HG03045 (cell line): ENCODE measurements around the gene OTOG.
A peak's percentile ranks its signal among the peaks of the same experiment; 100 is the strongest.

ENCODE experiments used
- ATAC-seq: cut with Tn5 transposase; IDR thresholded peaks from one replicate; pipeline ENCODE4 v1.9.1; 2021; ENCODE audit warnings: mild to moderate bottlenecking, moderate library complexity; ENCODE audit not compliant: unreplicated experiment

The OTOG gene

GRCh38 chr11:17516551-17517150, 30.4 kb upstream of the OTOG start:
- no peak for ATAC-seq

GRCh38 chr11:17517186-17517585, 29.9 kb upstream of the OTOG start:
- no peak for ATAC-seq

- ATAC-seq, result no peak
Measured at GRCh38 chr11:17518366-17518765, 28.7 kb upstream of the OTOG start.

- no peak for ATAC-seq
Measured at GRCh38 chr11:17519061-17519885, 27.8 kb upstream of the OTOG start.

GRCh38 chr11:17521106-17521900, 25.8 kb upstream of the OTOG start:
- ATAC-seq, result no peak

GRCh38 chr11:17522655-17523054, 24.4 kb upstream of the OTOG start:
- no peak for ATAC-seq

GRCh38 chr11:17524221-17524620, 22.8 kb upstream of the OTOG start:
- no peak for ATAC-seq

GRCh38 chr11:17525570-17525969, 21.5 kb upstream of the OTOG start:
- ATAC-seq, result no peak

DNA sequence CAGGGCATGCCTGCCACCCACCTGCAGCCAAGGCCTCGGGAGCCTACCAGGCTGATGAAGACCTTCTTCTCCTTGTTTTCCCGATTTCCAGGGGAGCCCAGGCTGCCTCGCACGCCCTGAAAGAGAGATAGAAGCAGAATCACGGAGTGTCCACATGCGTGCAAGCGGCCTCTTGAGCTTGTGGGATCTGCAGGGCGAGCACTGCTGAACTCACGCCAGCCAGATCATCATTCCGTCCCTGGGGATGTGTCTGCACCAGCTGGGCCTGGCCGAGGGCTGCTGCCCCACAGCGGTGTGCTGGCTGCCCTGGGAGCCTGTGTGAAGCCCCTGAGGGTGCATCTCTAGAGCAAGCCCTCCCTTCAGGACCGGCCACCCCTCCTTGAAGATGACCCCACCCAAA, 20.7 kb upstream of the OTOG start:
- no peak for ATAC-seq

DNA sequence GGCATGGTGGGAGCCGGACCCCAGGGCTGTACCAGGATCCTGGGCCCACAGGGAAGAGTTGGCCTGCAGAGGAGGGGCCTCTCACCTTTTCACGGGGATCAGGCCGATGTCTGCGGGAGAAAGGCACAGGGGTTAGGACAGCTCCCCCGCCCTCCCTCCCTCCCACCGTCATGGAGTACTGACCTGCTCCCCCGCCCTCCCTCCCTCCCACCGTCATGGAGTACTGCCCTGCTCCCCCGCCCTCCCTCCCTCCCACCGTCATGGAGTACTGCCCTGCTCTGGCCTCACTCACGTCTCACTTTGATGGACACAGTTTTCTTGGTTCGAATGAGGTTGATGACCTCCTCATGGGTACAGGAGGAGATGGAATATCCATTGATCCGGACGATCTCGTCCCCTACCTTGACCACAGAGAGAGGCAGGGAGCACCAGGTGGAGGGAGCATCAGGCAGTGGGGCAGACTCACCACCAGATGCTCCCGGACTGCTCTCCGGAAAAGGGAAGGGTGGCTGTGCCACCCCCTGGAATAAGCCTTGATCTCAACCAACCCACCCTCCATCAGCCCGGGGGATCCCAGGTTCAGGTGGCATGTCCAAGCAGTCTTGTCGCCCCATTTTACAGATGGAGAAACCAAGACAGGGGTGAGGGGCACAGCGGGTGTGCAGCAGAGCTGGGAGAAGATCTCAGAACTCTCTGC, 20.0 kb upstream of the OTOG start:
- no peak for ATAC-seq

GRCh38 chr11:17527628-17527995, 19.4 kb upstream of the OTOG start:
- no peak for ATAC-seq

DNA sequence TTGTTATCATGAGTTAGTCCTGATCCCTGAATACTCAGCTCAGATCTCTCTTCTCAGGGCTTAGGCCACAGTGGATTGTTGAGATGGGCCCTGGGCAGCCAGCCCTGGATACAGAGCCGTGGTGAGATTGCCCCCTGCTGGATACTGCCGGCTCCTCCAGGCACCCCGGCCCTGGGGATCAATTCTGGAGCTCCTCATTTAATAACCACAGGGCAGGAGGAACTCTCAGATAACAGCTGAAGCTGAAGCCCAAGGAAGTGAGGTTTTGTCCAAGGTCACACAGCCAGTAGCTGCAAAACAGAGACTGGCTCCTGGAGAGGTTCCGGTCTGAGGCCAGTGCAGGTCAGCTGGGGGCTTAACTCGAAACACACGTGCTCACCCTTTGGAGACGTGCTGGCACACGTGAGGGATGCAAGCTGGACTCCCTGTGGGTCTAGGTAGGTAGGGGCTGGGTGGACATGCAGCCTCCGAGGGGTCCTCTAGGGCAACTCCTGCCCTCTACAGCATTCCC, 18.8 kb upstream of the OTOG start:
- peak; percentile 68 for ATAC-seq

GRCh38 chr11:17528906-17529843, 17.9 kb upstream of the OTOG start:
- no peak for ATAC-seq

GRCh38 chr11:17529844-17530185, 17.2 kb upstream of the OTOG start:
- no peak for ATAC-seq

DNA sequence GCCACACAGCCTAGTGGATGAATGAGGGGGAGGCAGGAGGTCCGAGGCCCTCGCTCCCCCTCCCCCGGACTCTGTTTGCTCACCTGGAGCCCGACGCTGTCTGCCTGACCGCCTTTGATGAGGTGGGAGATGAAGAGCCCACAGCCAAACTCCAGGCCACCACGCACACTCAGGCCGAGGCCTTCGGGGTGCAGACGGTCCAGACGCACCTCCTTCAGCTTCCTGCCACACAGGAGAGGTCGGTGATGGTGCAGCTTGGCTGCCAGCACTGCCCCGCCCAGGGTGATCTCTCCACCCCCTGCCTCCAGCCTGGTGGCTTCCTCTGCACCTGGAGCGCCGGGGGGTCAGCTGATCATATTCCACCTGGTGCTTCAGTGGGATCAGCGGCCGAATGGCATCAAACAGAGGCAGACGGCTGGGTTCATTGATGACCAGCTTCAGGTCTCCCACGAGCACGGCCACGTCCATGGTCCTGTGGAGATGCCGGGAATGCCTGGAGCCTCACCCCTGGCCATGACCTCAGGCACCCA, 15.9 kb upstream of the OTOG start:
- no peak for ATAC-seq

- no peak for ATAC-seq
Measured at GRCh38 chr11:17531636-17532113, 15.4 kb upstream of the OTOG start.

DNA sequence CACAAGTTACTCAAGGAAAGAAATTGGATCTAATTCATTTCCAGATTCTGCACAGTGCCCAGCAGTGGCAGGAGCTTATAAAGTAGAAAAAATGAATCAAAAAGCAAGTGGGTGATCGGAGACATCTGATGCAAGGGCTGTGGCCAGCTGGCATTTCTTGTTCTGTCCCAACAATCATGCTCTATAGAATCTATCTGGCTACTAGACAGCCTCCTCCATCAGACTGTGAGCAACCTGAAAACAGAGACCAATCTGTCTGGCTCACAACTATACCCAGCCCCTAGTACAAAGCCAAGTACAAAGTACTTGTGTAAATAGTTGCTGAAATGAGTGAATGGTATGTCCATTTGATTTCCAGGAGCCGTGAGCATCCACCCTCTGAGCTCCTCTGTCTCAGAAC, 14.3 kb upstream of the OTOG start:
- no peak for ATAC-seq

- ATAC-seq, result no peak
Measured at GRCh38 chr11:17533341-17533740, 13.7 kb upstream of the OTOG start.

DNA sequence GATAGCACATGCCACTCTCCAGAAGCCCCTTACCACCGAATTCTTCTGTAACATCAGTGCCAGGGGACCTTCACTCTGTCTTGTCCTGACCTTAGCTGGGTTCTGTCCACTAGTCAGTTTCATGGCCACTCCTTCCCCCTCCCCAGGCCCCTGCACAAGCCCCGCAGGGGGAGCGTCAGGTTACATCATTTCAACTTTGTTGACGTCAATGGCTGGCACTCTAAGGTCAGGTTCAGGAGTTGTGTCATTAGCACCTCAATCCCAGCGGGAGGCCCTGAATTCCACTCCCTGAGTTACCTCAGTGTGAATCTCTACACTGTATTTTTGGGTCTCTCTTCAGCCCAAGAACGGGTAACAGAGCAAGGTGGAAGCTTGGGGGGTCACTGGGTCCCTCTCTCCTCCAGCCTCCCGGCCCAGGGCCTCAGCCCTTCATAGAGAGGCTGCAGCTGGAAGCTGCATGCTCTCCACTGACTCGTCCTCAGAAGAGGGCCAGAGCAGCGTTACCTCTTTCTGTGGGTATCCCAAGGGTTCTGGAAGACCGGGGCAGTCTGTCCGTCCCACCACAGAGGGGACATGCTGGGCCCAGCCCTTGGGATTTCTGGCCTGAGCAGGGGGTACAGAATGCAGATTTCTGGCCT, 13.2 kb upstream of the OTOG start:
- no peak for ATAC-seq
